ENCODE measurements around the gene FAM163B.

The FAM163B gene

DNA sequence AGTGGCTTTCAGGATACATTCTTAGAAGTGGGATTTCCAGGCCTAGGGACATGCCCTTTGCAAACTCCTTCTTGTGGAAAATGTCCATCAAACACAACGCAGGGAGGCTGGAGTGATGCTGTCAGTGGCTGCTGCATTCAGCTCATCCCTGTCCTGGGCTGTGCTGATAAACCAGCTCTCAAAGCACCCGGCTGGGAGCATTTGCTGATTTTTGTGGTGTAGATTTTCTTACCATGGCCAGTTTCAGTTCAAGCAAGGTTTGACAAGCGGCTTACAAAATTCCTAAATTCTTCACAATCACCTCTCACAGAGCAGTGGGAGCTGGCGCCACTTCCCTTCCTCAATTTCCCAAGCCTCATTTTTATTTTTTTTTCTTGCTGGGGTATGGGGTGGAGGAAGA, 28.2 kb downstream of the FAM163B start:
- DNase-seq (ENCODE audit: low spot score) = no peak

DNA sequence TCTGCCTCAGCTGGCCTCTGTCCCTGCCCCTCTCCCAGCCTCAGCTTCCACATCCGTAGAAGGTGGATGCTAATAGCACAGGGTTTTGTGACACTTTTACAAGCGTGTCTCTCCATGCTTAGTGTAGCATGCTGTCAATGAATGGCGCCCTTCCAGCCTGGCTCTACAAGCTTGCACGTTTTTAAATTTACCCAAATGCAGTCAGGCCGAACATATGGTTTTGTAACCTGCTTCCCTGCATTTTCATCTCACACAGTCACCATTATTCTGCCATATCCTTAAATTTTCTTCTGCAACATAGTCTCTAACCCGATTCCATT, 28.8 kb downstream of the FAM163B start:
- DNase-seq (ENCODE audit: low spot score) = no peak

DNA sequence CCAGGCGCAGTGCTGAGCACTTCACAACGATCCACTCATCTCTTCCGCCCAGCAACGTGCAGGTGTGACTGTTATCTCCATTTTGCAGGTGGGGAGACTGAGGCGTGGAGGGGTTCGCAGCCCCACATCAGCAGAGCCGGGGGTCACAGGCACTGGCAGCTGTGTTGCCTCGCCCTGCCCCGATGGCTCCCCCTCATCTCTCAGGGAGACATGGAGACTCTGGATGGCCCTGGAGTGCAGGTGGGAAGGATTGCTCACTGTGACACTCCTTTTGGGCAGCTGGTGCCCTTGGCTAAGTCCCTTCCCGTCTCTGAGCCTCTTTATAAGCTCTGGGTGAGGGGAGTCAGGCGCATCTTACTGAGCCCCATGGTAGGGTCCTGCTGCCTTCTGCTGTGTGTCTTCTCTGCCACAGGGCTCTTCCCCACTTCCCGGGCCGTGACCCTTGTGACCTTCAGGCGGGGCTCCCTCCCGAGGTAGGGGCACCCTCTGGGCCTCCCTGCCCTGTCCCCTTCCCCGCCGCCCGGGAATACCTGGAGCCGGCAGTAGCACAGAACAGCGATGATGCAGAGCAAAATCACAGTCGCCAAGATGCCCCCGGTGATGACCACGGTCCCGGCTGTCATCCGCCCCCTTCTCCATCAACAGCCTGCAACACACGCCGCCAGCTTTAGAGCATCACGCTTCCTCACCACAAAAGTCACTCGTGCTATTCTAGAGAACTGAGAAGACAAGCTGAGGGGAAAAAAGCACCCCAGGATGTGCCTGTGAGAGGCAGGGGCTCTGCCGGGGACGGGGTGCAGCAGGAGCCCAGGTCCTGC, 29.4 kb downstream of the FAM163B start:
- DNase-seq (ENCODE audit: low spot score) = no peak

DNA sequence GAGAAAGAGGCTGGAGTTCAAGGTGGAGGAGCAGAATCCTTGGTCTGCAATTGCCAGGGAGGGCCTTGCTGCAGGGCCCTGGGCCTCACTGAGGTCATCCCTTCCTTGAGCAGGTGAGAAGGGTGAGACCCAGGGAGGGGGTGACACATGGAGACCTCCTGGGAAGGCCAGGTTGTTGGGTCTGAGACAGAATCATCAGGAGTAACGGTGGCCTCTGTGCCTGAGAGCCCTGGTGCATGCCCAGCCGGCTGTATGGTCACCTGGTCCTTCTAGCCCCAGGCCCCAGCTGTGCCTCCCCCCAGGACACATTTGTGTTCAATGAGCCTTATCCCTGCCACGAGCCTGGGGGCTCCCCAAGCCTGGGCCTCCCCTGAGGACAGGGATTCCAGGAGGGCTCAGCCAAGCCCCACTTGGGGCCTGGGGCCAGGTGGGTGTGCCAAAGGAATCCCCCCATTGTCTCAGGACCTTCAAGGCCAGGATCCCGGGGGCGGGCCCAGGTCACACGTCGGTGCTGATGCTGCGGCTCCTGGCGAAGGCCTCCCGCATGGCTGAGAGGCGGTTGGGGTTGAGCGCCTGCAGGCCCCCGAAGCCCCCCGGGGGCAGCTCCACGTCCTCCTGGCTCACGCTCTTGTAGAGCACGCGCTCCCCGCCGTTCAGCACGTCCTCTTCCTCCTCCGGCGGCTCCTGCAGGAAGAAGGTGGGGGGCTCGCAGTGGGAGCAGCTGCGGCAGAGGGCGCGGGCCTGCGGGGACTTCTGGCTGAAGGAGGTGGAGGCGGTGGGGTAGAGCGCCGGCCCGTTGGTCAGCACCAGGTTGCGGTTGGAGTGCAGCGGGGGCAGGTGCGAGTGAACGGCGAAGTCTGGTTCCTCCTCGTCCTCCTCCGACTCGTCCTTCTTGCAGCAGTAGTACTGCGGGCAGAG, 30.4 kb downstream of the FAM163B start:
- no peak for DNase-seq (ENCODE audit: low spot score)

DNA sequence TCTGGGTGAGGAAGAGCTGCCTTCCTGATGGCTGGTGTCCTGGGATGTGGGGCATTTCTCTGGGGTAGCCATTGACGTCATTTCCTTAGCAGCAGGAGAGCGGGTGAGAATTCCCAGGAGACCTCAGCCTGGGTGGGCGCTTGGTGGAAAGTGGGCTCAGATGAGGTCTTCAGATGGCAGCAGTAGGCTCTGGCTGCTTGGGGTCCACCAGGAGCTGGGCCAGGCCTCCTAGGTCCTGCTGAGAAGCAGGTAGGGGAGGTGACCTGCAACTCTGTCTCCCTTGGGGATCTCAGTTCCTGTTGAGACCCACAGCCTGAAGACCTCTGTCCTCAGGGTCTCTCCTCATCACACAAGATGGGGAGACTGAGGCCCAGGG, 31.5 kb downstream of the FAM163B start:
- DNase-seq (ENCODE audit: low spot score) = no peak

DNA sequence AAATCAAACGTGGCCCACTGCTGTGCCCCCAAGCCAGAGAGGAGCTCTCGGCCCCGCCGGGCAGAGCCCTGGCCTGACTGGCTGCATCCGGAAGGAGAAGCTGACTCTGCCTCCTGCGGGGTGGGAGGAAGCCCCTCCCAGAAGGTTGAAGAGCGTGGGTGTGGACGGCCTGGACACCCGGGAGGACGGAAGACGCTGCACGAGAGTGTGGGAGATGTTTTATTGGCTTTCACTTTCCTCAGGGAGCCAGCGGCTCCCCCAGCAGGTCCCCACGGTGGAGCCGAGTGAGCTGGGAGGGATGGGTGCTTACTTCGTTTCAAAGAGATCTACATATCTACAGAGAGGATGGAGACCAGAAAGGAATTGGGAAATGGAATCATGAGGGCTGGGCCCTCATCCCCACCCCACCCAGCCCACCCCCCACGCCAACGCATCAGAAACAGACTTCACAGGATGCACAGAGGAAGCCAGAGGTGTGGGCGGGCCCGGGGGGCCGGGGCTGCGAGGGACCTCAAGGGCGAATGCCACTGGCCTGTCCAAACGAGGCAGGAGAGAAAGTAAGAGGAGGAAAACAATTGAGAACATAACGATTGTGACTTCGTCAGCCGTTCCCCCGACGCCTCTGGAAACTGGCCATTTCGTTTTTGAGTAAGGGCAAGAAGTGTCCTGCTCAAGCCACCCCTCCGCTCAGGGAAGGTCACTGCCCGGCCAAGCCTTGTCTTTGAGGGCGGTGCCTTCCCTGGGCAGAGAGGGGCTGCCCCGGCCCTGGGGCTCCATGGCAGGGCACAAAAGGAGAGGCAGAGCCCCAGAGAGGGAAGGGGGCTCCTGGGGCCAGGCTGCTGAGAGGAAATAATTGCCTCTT, 32.1 kb downstream of the FAM163B start:
- no peak for DNase-seq (ENCODE audit: low spot score)

DNA sequence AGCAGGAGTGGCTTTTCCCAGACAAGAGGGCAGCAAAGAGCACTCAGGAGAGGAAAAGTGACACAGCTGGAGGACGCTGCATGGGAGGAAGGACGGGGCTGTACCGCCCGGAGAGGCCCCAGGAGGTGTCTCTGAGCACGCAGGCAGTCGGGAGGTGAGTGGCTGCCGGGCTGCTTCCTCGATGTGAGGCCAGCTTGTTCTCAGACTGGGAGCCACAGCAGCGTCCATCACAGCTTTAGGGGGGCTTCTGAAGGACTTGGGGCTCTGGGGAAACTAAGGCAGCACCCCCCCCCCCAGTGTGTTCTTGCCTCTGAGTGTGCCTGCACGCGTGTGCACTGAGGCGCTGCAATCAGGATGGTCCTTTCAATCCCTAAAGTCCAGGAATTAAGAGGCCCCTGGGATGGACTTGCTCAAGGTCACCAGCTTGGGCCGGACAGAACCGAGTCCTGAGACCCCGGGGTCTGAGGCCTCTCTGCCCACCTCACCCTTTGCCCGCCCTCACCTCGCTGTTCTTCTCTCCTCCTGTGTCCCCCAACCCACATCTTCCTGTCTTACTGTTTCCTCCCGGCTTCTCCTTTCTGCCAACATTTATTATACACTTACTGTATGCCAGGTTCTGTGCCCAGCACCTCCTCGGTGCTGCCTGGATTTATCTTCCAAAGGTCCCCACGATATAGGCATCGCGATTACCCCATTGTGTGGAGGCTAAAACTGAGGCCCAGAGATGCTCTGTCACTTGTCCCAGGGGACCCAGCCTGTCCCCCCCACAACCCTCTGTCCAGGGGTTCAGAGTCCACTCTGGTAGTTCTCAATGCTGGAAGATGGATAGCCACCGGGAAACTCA, 32.9 kb downstream of the FAM163B start:
- no peak for DNase-seq (ENCODE audit: low spot score)

DNA sequence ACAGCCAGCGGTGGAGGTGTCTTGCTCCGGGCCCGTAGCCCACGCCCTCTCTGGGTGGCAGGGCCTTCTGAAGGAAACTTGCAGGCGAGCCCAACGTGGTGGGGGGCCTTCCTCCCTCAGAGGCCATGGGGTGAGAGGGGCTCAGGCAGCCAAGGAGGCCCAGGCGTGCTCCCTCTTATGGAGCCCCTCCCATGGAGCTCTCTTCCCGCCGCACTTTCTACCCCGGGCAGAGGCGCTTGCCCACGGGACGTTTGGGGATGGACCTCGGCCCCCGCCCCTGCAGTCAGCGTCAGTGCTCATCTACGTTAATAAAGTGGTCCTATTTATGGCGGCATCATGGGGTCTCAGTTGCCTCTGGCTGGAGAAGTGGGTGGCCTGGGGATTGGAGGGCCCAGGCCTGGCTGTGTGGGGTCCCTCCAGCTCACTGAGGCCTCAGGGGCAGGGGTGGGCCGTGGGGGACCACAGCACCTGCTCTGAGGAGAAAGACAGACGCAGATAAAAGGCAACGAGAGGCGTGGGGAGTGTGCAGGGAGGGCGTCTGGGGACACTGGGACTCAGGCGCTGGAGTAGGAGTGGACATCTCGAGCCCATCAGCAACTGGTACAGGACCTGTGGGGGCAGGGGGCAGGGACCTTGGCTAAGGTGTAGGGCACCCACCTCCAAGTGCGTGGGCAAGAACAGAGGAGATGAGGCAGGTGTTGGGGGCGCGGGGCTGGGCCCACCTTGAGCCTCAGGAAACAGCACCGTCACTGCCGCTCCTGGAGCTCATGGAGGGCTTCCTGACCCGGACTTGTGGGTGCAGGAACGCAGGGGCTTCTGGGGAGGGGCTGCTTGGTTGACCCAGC, 33.8 kb downstream of the FAM163B start:
- DNase-seq (ENCODE audit: low spot score) = no peak

DNA sequence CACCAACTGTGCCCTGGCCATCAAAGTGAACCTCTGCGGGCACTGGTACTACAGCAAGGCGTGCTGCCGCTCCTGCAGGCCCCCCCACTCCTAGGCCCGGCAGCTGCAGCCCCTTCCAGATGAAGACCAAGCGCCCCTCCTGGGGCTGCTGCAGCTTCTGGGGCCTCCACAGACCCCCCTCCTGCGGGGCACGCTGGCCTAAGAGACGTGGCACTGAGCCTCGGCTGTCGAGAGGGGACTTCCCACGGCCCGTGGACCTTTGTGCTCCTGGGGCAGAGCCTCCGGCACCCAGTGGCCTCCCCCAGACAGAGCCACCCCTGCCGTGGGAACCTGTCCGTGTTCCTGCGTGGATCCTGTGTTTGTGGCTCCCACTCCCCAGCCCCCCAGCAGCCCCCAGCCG, 34.4 kb downstream of the FAM163B start:
- DNase-seq (ENCODE audit: low spot score) = no peak

DNA sequence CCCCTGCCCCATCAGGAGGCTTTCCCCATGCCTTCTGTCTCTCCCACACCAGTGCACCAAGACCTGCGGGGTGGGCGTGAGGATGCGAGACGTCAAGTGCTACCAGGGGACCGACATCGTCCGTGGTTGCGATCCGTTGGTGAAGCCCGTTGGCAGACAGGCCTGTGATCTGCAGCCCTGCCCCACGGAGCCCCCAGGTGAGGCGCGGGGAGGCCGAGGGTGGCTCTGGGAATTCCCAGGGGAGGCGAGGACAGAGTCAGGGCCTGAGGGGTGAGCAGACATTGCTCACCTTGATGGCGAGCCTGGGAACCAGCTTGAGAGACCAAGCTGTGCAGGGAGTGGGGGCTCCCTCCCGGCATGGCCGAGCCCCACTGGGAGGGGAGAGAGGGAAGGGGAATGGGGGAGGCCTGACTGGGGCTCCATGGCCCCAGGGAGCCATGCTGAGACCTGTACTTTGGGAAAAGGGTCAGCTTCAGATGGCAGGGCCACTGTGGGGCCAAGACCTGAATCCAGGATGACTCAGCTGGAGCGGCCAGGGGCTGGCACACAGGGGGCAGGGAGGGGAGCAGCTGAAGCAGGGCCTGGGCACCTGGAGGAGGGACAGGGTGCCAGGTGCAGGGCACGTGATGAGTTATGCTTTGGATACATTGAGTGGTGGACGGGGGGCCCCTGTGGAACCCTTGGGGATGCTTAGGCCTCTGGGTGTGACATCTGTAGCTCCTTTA, 35.2 kb downstream of the FAM163B start:
- DNase-seq (ENCODE audit: low spot score) = no peak

DNA sequence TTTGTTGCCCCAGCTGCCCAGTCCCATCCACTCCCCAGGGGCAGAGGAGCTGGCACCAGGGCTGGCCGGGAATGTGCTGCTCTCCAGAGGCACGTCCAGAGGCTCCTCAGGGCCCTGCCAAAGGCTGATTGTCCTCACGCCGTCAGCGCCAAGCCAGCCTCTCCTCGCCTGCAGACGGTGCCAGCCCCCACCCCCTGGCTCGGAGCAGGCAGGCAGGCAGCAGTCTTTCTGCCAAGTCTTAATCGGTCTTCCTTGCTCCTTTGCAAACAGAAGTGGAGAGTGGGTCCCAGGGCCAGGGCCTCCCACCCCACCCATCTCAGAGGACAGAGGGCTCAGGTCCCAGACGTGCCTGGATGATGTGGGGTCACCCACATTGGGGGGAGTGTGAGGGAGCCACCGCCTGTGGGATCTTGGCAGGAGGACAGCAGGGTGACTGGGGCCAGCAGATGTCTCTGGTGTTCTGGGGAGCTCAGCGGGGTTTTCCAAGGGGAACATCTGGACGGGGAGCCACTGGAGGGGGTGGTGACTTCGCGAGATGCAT, 36.3 kb downstream of the FAM163B start:
- DNase-seq (ENCODE audit: low spot score) = no peak

DNA sequence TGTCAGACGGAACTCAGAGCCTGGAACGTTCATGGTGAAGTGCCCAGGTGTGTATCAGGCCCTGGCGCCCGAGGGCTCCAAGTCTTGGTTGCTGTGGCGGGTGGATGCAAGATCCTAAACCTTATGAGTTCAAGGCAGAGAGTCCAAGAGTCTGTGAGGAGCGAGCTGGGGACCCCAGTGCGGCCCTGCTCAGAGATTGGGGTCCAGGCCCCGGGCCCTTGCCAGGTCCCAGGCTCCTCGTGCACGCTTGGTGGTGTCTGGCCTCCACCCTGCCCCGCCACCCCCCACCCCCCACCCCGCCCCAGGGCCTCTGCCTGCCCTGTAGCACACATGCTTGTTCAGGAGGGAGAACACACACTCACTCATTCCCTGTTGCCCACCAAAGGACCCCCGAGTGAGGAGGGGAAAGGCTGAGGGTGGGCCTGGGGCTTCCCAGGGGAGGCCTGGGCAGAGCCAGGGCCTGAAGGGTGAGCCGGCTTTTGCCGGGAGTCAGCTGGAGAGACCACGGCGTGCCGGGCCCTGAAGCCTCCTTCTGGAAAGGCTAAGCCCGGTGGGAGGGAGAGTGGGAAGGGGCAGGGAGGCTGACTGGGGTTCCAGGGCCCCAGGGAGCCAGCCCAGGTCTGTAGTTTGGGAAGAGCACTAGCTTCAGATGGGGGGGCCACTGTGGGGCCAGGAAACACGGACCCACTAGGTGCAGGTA, 37.1 kb downstream of the FAM163B start:
- DNase-seq (ENCODE audit: low spot score) = no peak

DNA sequence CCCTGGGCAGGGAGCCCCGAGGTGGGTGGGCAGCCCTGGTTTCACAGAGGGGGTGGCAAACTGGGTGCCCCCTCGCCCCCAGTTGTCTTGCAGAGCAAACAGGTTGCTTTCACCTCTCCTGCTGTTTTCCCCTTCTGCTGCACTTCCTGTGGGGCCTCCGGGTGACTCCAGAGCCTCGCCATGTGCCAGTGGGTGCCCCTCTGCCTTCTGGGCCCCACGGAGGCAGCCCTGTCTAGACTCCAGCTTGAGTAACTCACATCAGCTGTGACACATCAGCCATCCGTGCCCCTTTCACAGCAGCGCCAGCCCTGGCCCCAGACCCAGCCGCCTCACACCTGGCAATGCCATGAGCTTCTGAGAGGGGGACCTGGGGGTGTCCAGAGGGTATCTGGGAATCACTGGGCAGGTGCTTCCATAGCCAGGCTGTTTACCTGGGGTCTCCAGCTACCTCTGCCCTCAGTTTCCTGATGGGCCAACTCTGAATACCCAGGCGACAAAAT, 37.7 kb downstream of the FAM163B start:
- DNase-seq (ENCODE audit: low spot score) = no peak

DNA sequence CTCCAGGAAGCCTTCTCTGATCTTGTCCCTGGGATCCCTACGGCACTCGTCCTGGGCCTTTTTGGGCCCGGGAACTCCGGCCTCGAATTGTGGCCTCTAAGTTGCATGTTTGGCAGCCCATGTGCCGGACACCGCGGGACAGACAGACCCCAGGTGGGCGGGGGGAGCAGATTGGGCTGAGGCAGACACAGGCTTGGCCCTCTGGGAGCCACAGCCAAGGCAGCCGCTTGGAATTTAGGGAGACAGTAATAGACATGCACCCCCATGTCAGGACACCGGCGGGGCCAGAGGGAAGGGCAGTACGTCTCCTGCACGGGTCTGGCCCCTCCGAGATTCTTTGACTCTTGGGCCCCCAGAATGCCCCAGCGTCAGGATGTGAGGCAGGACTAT, 38.5 kb downstream of the FAM163B start:
- DNase-seq (ENCODE audit: low spot score) = no peak

DNA sequence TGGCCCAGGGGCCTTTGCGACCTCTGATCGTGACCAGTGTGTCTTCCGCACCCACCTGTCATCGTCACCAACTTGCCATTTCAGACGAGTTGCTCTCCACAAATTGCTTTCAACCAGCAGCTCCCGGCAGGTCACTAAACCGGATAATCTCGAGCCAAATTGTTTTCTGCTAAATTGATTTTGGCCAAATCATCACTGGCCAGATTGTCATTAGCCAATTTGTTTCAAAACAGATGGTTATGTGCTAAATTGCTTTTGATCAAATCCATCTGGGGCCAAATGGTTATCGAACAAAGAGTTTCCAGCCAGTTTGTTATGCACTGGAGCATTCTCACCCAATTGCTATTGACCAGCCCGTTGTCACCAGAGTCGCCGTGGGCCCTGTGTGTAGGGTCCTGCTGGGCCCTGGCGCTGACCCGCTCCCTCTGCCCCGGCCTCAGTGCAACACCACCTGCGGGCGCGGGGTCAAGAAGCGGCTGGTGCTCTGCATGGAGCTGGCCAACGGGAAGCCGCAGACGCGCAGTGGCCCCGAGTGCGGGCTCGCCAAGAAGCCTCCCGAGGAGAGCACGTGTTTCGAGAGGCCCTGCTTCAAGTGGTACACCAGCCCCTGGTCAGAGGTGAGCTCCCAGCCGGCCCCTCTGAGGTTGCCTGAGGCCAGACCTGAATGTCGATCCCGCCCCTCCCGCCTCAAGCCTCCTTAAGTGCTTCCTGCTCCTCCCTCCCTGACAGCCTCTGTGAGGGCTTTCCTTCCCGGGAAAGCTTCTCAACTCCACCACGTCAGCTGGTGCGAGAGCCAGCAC, 39.1 kb downstream of the FAM163B start:
- DNase-seq (ENCODE audit: low spot score) = no peak

DNA sequence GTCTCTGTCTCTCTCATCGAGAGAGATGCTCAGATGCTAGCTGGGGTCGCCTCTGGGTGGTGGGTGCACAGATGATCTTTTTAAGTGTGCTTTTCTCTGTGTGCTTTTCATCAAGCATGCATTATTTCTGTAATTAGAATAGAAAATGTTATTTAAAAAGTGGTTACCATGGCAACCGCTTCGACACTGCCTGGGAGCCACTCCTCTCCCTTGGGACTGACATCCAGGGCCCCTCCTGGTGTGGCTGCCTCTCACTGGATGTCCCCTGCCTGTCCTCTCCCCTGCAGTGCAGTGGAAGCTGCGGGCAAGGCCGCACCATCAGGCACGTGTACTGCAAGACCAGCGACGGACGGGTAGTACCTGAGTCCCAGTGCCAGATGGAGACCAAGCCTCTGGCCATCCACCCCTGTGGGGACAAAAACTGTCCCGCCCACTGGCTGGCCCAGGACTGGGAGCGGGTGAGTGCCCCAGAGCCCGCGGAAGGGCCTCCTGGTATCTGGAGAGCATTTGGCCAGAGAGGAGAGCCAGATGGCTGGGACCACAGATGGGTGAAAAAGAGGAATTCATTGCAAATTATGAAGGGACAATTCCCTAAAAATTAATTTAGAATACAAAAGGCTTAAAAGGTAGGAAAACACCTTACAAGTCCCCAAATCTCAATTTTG, 39.9 kb downstream of the FAM163B start:
- DNase-seq (ENCODE audit: low spot score) = no peak

DNA sequence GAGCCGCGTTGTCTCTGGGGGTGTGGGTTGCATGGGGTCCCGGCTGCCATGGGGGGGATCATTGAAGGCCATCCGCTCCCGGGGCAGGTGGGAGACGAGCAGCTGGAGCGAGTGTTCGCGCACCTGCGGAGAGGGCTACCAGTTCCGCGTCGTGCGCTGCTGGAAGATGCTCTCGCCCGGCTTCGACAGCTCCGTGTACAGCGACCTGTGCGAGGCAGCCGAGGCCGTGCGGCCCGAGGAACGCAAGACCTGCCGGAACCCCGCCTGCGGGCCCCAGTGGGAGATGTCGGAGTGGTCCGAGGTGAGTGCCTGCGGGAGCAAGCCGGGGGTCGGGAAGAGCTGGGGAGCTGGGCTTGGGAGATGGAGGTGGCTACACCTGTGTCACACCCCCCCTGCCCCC, 41.0 kb downstream of the FAM163B start:
- DNase-seq (ENCODE audit: low spot score) = no peak
